NCI-H748 treated with DMSO at 0.1 percent for 48 hours (cell line): ENCODE measurements around the gene ATP2B2.

Experiments
- DNase-seq: peaks from one replicate; lab custom pipeline; 2025; lab: John Stamatoyannopoulos, UW

ATP2B2 gene

DNA sequence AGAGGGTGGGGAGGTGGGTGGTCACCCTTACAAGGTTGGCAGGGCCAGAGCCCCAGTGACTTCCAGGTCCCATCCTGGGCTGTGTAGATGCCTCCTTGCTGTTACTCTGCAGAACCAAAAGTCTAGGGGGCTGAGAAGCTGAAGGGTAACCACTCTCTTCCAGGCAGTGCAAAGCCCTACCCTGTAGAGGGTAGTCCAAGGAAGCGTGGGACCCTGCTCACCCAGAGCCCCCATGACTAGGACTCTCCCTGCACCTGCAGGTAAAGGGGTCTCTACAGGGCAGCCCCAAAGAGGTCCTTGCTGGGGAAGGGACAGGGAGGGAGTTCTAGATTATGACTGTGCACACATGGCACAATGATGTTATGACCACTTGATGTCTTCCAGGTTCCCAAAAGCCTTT lies 226.9 kb downstream of the ATP2B2 start:
- DNase-seq: no peak

DNA sequence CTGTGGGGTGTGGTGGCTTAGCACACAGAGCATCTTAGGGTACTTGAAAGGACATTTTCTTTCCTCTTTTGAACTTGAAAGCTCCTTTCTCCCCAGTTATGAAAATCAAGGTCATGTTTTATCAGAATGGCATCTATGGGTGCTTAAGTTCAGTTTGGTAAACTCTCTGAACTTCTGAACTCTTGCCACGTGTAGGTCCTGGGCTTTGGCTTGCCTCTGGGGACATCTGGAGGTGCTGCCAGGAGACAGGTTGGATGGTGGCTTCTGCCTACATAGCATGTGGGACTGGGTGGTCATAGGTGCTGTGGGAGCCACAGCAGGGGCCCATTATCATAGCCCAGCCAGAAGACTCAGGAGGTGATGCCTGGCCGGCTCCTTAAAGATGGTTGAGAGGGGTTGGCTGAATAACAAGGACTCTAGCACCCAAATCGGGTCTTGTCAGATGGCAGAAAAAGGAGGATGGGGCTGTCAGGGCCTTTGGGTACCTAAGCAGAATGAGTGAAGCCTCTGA lies 228.2 kb downstream of the ATP2B2 start:
- no peak for DNase-seq

DNA sequence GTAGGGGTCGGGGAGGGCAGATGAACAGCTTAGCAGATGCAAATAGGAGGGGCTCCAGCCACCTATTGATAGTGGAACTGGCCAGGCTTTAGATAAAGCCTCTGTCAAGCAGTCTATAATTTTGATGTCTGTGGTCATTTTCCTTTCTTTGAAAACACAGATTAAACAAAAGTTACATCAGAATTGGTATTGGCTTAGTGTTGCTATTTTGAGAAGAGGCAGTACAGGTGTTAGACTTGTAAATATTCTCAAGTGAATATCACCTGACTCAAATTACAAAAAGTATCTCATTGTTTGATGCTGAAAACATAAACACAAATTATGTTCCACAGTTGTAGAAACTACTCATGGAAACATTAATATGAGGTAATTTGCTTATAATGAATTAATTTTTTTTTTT lies 230.8 kb downstream of the ATP2B2 start:
- DNase-seq: peak; percentile 6
